Psoas muscle (tissue), 8 donors: Measurements from ENCODE around the gene PRAC1. TPM values are rescaled to one million over a fixed set of nuclear protein-coding genes. Genes with fewer than 3 reads are reported as not detected.

Source experiments
- ATAC-seq, 4 donors: fragments of 200-7000 bp; cut with Tn5 transposase; one replicate each; pipeline ENCODE4 v1.9.1; 2020; ENCODE audit warnings: moderate library complexity in 3 of 4, mild to moderate bottlenecking in 2 of 4
- DNase-seq, 2 donors: peaks; one replicate each; pipeline ENCODE4 v3.0.0-alpha.2; 2020
- H3K27ac ChIP-seq: fragments of 200-600 bp; one replicate; pipeline ENCODE4 v1.8.0; 2022
- H3K27me3 ChIP-seq, 3 donors: fragments of 200-600 bp in 1 of 3; one replicate each; pipeline versions ENCODE4 v1.6.1 to v1.8.0; 2013 to 2022; ENCODE audit warnings: low read length in 2 of 3, mild to moderate bottlenecking in 2 of 3, moderate library complexity in 1 of 3; ENCODE audit not compliant: insufficient read depth in 3 of 3
- H3K36me3 ChIP-seq, 2 donors: fragments of 200-600 bp in 1 of 2; one replicate each; pipeline versions ENCODE4 v1.6.1 to v1.8.0; 2013 to 2022; ENCODE audit warnings: low read depth in 1 of 2, mild to moderate bottlenecking in 1 of 2, moderate library complexity in 1 of 2; ENCODE audit not compliant: insufficient read depth in 1 of 2
- H3K4me1 ChIP-seq: fragments of 200-600 bp; one replicate; pipeline ENCODE4 v1.8.0; 2022
- H3K4me3 ChIP-seq: fragments of 200-600 bp; one replicate; pipeline ENCODE4 v1.8.0; 2022; ENCODE audit warnings: mild to moderate bottlenecking
- H3K9me3 ChIP-seq: fragments of 200-600 bp; one replicate; pipeline ENCODE4 v1.8.0; 2022
- CTCF ChIP-seq: fragments of 200-600 bp; IDR thresholded peaks from one replicate; pipeline ENCODE4 v1.8.0; 2022; ENCODE audit warnings: antibody characterized with exemption
- WGBS, 3 donors: extraction: QIAGEN DNeasy Blood & Tissue Kit; methylation state at CpG; one replicate each; pipeline versions ENCODE4 v1.1.6 to v1.1.7; 2013; 5-methylcytosine and 5-hydroxymethylcytosine counted together
- intact Hi-C, 2 donors: fragments of 100-400 bp; cut with DNase I; formaldehyde crosslinking; loops; one replicate each; pipeline versions ENCODE4 v1.11.0 to v1.14.2; 2022
- long read RNA-seq, 2 donors: library from polyadenylated mRNA; unstranded; transcript quantifications; one replicate each; pipeline ENCODE4 v2.0.0, GENCODE V29; 2021
- polyA plus RNA-seq, 3 donors: library from polyadenylated mRNA; stranded (reverse); fragments of 200-250 nt; gene quantifications; one replicate each; pipeline ENCODE4 v1.2.3, GENCODE V29; 2013
- total RNA-seq, 4 donors: library from RNA; stranded (reverse); fragmentation: NEBNext Ultra II Directional in 2 of 4; extraction: Animal tissue kit (Norgen Biotek cat#: 25700) in 2 of 4; gene quantifications; one replicate each; pipeline versions ENCODE4 v1.2.1 to v1.2.4, GENCODE V29; 2021 to 2023
- donor health status: healthy with polysubstance abuse.
- donor health status: DM: no; HTN: no; CAD: no; lungs with moderate emphysema.
- donor health status: Bipolar disorder and iron deficiency.
- donor health status: healthy.
- donor health status: DM: yes; HTN: yes; CAD: no.
- donor health status: DM: no; HTN: no; CAD: no.
- donor health status: DM: no; HTN: no; CAD: no.
- donor health status: DM: yes; HTN: yes; CAD: no.

The PRAC1 gene
- total RNA-seq (not detected), polyA plus RNA-seq (not detected)
- long read RNA-seq, donor 1: 0 reads
- long read RNA-seq, donor 2: 0 reads

- Histone ChIP-seq H3K36me3 (no peaks in the 10 kb centered on the region), H3K9me3 (no peaks in the 10 kb centered on the region), H3K4me1 (peaks cover 12% of the 10 kb centered on the region), H3K27ac (no peak within 1 kb of the TSS), H3K27me3 (peaks cover 11 to 100% (median 62%) of the 10 kb centered on the region in 3 donors), H3K4me3 (no peak within 1 kb of the TSS)
- WGBS, 3 donors: 8 to 16% (median 13%) methylated on average over 19 to 21 of the region's 21 CpGs
- DNase-seq: no peak
- no peak for ATAC-seq
- intact Hi-C loops: loop anchor here in 1 of 2 donors (5.0 kb wide), 1 partner anchor 70 kb away; no protein-coding TSS in a partner anchor
- TF ChIP-seq CTCF: no peak
Observed at GRCh38 chr17:48722201-48722907, at the start of gene PRAC1. PRAC1 (minus strand) TSS chr17:48722518; CDS start chr17:48722392, 126 bp downstream.

GRCh38 chr17:48770954-48771353 is 48.6 kb upstream of the PRAC1 start:
- Histone ChIP-seq H3K27me3 (peaks cover 2 to 50% (median 2%) of the 10 kb centered on the region in 3 donors), H3K4me3 (no peak overlapping the region), H3K4me1 (no peaks in the 10 kb centered on the region), H3K9me3 (no peaks in the 10 kb centered on the region), H3K36me3 (no peaks in the 10 kb centered on the region), H3K27ac (no peak overlapping the region)
- TF ChIP-seq CTCF: no peak
- DNase-seq: no peak
- ATAC-seq: no peak
- 9 to 23% (median 18%) methylated on average over 3 of the region's 3 CpGs for WGBS, 3 donors
- intact Hi-C loops: no loop called here

- no peak for ATAC-seq
- Histone ChIP-seq H3K4me1 (no peaks in the 10 kb centered on the region), H3K9me3 (no peaks in the 10 kb centered on the region), H3K4me3 (no peak overlapping the region), H3K36me3 (no peaks in the 10 kb centered on the region), H3K27me3 (peaks cover 2 to 59% (median 6%) of the 10 kb centered on the region in 3 donors), H3K27ac (no peak overlapping the region)
- WGBS, 3 donors: 59 to 70% (median 66%) methylated on average over 5 of the region's 5 CpGs
- intact Hi-C loops: no loop called here
- no peak for DNase-seq
- TF ChIP-seq CTCF: no peak
Observed at GRCh38 chr17:48769009-48769675, 46.8 kb upstream of the PRAC1 start.

- H3K4me3 ChIP-seq: no peak overlapping the region
- DNase-seq (no peak), ATAC-seq (no peak)
- intact Hi-C loops: no loop called here
- H3K27ac ChIP-seq: no peak overlapping the region
- TF ChIP-seq CTCF: no peak
- H3K36me3 ChIP-seq: no peaks in the 10 kb centered on the region
- WGBS, 3 donors: 62 to 77% (median 74%) methylated on average over 4 of the region's 4 CpGs
- H3K4me1 ChIP-seq: no peaks in the 10 kb centered on the region
- peaks cover 2 to 66% (median 3%) of the 10 kb centered on the region in 3 donors for H3K27me3 ChIP-seq
- H3K9me3 ChIP-seq: no peaks in the 10 kb centered on the region
Observed at GRCh38 chr17:48767263-48767774, 45.0 kb upstream of the PRAC1 start.
